Ovary (tissue), 3 donors: Measurements from ENCODE around the gene GUK1.

Source experiments
- CTCF ChIP-seq, 3 donors: fragments of 450-650 bp in 2 of 3; fragments of 200-600 bp in 1 of 3; IDR thresholded peaks; one replicate each; pipeline versions ENCODE4 v1.5.1 to v1.8.0; 2016 to 2022; ENCODE audit warnings: antibody characterized with exemption in 3 of 3, mild to moderate bottlenecking in 1 of 3
- POLR2A ChIP-seq: fragments of 450-650 bp; IDR thresholded peaks from one replicate; pipeline ENCODE4 v1.6.1; 2017; ENCODE audit warnings: antibody characterized with exemption, mild to moderate bottlenecking, moderate library complexity
- donor health status: DM: no; HTN: no; CAD: no.

- TF ChIP-seq CTCF (IDR thresholded peaks at IDR 0.05) (no peak), POLR2A (no peak)
Observed at GRCh38 chr1:228182296-228183030, 42.4 kb downstream of the GUK1 start.
